WERI-Rb-1 (cell line): ENCODE measurements around the gene ZNF341.
A peak's percentile ranks its signal among the peaks of the same experiment; 100 is the strongest.

Experiments used
- DNase-seq: peaks from one replicate; pipeline ENCODE4 v3.0.0-alpha.2; 2020
- H3K27ac ChIP-seq: fragments of 250-450 bp; sonication (Bioruptor Pico); 2 replicates; pipeline ENCODE4 v1.5.1; 2020; ENCODE audit warnings: mild to moderate bottlenecking, moderate library complexity
- H3K27me3 ChIP-seq: fragments of 250-450 bp; sonication (Bioruptor Pico); 2 replicates; pipeline ENCODE4 v1.5.1; 2021; ENCODE audit warnings: mild to moderate bottlenecking, low read depth, moderate library complexity; ENCODE audit not compliant: insufficient read depth, severe bottlenecking
- H3K36me3 ChIP-seq: fragments of 250-450 bp; sonication (Bioruptor Pico); 2 replicates; pipeline ENCODE4 v1.5.1; 2020; ENCODE audit warnings: mild to moderate bottlenecking, moderate library complexity
- H3K4me3 ChIP-seq: 2 replicates; pipeline ENCODE4 v1.5.1; 2011; ENCODE audit warnings: low read depth, mild to moderate bottlenecking, control low read depth, low read length
- H3K9me3 ChIP-seq: fragments of 250-450 bp; sonication (Bioruptor Pico); 2 replicates; pipeline ENCODE4 v1.5.1; 2021; ENCODE audit warnings: mild to moderate bottlenecking, moderate library complexity; ENCODE audit not compliant: severe bottlenecking
- TF ChIP-seq, protein P1 (sequence below): IDR thresholded peaks from 2 replicates; pipeline ENCODE4 v1.5.1; 2011; ENCODE audit warnings: low read depth, mild to moderate bottlenecking, control low read depth, inconsistent platforms, low read length

The ZNF341 gene

DNA sequence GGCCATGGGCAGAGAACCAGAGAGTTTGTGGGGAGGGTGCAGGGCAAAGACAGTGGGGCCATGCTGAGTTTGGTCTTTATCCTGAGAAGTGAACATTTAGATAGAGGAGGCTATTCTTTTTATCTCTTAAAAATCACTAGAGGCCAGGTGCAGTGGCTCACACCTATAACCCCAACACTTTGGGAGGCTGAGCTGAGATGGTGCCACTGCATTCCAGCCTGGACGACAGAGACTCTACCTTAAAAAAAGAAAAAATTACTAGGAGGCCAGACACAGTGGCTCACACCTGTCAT is 20.4 kb upstream of the ZNF341 start:
- Histone ChIP-seq H3K27ac (no peak overlapping the region), H3K4me3 (no peak overlapping the region), H3K27me3 (no peaks in the 10 kb centered on the region), H3K36me3 (peaks cover 8% of the 10 kb centered on the region), H3K9me3 (no peaks in the 10 kb centered on the region)
- no peak for DNase-seq
- TF ChIP-seq, protein P1, sequence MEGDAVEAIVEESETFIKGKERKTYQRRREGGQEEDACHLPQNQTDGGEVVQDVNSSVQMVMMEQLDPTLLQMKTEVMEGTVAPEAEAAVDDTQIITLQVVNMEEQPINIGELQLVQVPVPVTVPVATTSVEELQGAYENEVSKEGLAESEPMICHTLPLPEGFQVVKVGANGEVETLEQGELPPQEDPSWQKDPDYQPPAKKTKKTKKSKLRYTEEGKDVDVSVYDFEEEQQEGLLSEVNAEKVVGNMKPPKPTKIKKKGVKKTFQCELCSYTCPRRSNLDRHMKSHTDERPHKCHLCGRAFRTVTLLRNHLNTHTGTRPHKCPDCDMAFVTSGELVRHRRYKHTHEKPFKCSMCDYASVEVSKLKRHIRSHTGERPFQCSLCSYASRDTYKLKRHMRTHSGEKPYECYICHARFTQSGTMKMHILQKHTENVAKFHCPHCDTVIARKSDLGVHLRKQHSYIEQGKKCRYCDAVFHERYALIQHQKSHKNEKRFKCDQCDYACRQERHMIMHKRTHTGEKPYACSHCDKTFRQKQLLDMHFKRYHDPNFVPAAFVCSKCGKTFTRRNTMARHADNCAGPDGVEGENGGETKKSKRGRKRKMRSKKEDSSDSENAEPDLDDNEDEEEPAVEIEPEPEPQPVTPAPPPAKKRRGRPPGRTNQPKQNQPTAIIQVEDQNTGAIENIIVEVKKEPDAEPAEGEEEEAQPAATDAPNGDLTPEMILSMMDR = no peak

DNA sequence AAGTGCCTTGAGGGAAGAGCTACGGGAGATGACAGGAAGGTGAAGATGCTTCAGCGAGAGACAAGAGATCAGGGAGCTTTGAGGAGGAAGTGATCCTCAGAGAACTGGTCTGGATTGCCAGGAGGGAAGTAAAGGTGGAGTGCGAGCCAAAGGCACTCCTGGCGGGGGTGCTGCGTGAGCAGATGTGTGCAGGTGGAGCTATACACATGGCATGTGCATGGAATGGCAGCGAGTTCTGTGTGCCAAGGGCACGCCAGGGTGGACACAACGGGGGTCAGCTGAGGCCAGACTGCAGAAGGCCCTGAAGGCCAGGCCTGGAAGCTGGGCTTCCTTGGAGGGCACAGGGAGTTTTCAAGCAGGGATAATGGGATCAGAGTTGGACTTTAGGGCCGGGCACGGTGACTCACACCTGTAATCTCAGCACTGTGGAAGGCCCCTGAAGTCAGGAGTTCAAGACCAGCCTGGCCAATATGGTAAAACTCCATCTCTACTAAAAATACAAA is 17.9 kb upstream of the ZNF341 start:
- TF ChIP-seq, protein P1 = no peak
- Histone ChIP-seq H3K27me3 (no peaks in the 10 kb centered on the region), H3K9me3 (no peaks in the 10 kb centered on the region), H3K4me3 (no peak overlapping the region), H3K36me3 (peaks cover 8% of the 10 kb centered on the region), H3K27ac (no peak overlapping the region)
- no peak for DNase-seq

DNA sequence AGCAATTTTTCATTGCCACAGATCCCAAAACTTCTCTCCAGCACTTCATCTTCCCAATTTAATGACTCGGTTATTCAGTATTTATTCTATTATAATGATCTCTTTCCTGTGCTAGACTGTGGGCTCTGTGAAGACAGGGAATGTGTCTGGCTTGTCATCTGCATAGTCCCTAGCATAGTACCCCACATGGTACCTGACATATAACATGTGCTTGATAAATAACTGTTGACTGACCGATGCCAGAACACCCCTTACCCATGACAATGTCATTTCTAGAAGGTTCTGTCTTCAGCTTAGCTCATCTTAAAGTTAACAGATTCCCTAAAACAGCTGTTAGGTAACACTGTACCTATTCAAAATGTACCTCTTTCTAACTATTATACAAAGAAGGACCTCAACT is 15.3 kb upstream of the ZNF341 start:
- H3K9me3 ChIP-seq = no peaks in the 10 kb centered on the region
- no peaks in the 10 kb centered on the region for H3K27me3 ChIP-seq
- H3K36me3 ChIP-seq = peaks cover 4% of the 10 kb centered on the region
- H3K27ac ChIP-seq = no peak overlapping the region
- TF ChIP-seq, protein P1 = no peak
- no peak overlapping the region for H3K4me3 ChIP-seq
- DNase-seq = no peak

DNA sequence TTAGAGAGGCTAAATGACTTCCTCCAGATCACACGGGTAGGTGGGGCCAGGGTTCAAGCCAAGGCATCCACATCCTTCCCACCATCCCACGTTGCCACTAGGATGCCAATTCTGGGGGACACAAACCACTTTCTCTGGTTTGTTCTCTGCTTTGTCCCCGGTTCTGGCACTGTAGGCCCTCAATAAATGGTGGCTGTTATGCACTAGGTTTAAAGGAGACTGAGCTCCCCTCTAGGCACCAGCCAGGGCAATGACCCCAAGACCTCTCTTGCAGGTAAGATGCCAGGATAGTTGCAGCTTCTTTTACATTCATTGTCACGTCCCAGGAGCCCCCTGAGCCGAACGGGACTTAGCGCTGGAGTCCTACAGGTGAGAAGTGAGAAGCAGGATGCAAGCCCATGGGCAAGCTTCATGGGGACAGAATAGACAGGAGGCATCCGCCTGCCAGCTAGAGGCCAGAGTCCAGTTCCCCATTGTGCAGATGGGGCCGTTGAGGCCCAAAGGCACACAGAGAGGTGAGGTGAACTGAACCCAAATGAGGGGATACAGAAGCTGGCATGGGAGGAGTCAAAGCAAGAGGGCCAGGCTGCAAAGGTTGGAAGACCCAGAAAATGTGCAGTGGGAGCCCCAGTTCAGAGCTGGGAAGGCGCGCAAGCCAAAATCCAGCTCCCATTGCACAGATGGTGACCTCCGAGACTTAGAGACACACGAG is 12.4 kb upstream of the ZNF341 start:
- Histone ChIP-seq H3K27me3 (no peaks in the 10 kb centered on the region), H3K9me3 (no peaks in the 10 kb centered on the region), H3K27ac (peak overlapping the region; percentile 47), H3K4me3 (peak overlapping the region; percentile 81), H3K36me3 (no peaks in the 10 kb centered on the region; the same call in 1 of the 2 replicates)
- TF ChIP-seq, protein P1 = no peak
- no peak for DNase-seq

DNA sequence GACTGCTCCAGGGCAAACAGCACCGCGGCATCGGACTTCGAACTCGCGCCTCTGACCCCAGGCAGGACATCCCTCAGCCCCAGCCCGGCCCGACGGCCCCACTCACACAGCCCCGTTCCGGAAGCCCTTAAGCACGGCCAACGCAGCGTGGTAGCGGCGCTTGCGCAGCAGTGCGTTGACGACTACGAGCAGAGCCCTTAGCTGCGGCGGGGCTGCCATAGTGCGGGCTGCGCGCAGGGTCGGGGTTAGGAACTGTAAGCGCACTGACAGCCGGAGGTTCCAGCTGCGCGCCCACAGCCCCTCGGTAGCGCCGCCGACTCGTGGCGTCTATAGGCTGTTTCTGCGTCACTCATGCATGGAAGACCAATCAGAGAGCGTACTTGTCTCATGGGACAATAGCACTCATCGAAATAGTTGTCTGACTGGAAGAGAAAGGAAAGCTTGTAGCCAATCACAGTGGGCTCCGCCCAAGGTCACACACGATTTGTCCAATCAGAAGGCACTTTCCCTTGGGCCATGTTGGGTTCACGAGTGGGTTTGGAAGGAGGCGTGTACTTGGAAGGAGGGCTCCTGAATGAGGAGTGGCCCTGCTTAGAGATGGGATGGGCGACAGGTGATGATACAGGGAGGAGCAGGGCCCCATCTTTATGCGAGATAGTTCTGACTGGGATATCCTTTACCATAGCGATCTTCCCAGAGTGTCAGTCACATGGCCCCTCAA is 11.6 kb upstream of the ZNF341 start, which contains the start of gene PXMP4:
Gene PXMP4 (minus strand): TSS at position 322 of the 721 bp plus-strand sequence. CDS start 103 bp downstream, at position 219.
- DNase-seq = peak; percentile 92
- Histone ChIP-seq H3K9me3 (no peaks in the 10 kb centered on the region), H3K4me3 (peak within 1 kb of the TSS; percentile 81), H3K27ac (peak within 1 kb of the TSS; percentile 47), H3K36me3 (no peaks in the 10 kb centered on the region; the same call in 1 of the 2 replicates), H3K27me3 (no peaks in the 10 kb centered on the region)
- TF ChIP-seq, protein P1 = no peak
